ENCODE data around the gene MMADHC. TPM values are rescaled to one million over a fixed set of nuclear protein-coding genes. Genes with fewer than 3 reads are reported as not detected.
A peak's percentile ranks its signal among the peaks of the same experiment; 100 is the strongest.

MMADHC gene
- total and polyA plus RNA-seq, 2 of the 4 experiments (the other 2 are of a cell fraction) = 62.6 to 112 TPM

GRCh38 chr2:149587950-149588487, 444 bp upstream of the MMADHC start:
- Histone ChIP-seq H3K9me3 (ENCODE audit: control insufficient read depth, insufficient read depth, low read length) (no peaks in the 10 kb centered on the region), H2AFZ (replicated peaks; ENCODE audit: low read length, poor library complexity) (peak overlapping the region; percentile 95), H4K20me1 (ENCODE audit: insufficient read depth, low read length) (peaks cover 6% of the 10 kb centered on the region; the same call in 1 of the 2 replicates), H3K4me1 (ENCODE audit: control insufficient read depth, insufficient read depth, low read length) (peaks cover 5% of the 10 kb centered on the region), H3K79me1 (ENCODE audit: low read depth in 1 of 2, low read length in 2 of 2) (peaks cover 3 to 31% of the 10 kb centered on the region in 2 experiments; a peak in 2 of 4 replicates), H3K18ac (ENCODE audit: low read depth, low read length) (peak overlapping the region; percentile 53; the same call in 1 of the 2 replicates), H3K4ac (ENCODE audit: low read depth, low read length) (peak overlapping the region; percentile 56), H2BK5ac (ENCODE audit: low read depth, low read length, poor library complexity, severe bottlenecking) (peak overlapping the region; percentile 47), H3K9me1 (ENCODE audit: insufficient read depth, low read length) (no peaks in the 10 kb centered on the region), H2BK20ac (ENCODE audit: low read depth, low read length) (peak overlapping the region; percentile 20; the same call in 1 of the 2 replicates), H2BK120ac (ENCODE audit: low read depth, low read length) (peak overlapping the region; percentile 59), H4K8ac (ENCODE audit: low read depth in 2 of 2, low read length in 2 of 2) (peak overlapping the region; percentile 92 to 95), H3K36me3 (ENCODE audit: control insufficient read depth, insufficient read depth, low read length) (peaks cover 5% of the 10 kb centered on the region), H4K5ac (ENCODE audit: low read depth, low read length) (peak overlapping the region; percentile 91), H3K27ac (ENCODE audit: insufficient read depth, low read length) (peak overlapping the region; percentile 3), H3K23ac (ENCODE audit: low read depth, low read length) (peak overlapping the region; percentile 39; the same call in 1 of the 2 replicates), H3K14ac (replicated peaks; ENCODE audit: low read depth, low read length) (peak overlapping the region; percentile 51; the same call in 1 of the 2 replicates), H3K56ac (ENCODE audit: extremely low read depth, insufficient read depth, low read length) (peak overlapping the region; percentile 64; the same call in 1 of the 2 replicates), H3K4me3 (ENCODE audit: insufficient read depth, low read depth, low read length) (peak overlapping the region; percentile 76), H3K27me3 (ENCODE audit: control insufficient read depth, insufficient read depth, low read length) (no peaks in the 10 kb centered on the region), H3K9ac (ENCODE audit: low read depth, low read length) (peak overlapping the region; percentile 32; the same call in 1 of the 2 replicates), H2BK15ac (ENCODE audit: low read depth, low read length) (peak overlapping the region; percentile 46; the same call in 2 of the 3 replicates), H3K4me2 (ENCODE audit: low read depth, low read length) (peak overlapping the region; percentile 76), H2AK9ac (replicated peaks; ENCODE audit: low read depth, low read length, poor library complexity) (peak overlapping the region; percentile 96), H2AK5ac (ENCODE audit: low read depth, low read length) (no peak overlapping the region), H4K91ac (ENCODE audit: insufficient read depth, low read depth, low read length) (peak overlapping the region; percentile 69)
- no peak for ATAC-seq (ENCODE audit: low read depth)
- dilution Hi-C loops (cut with HindIII; ENCODE audit: low sequenced_read_pairs, unreplicated experiment) = no loop called here
- TF ChIP-seq ELK1 (IDR thresholded peaks at IDR 0.05; ENCODE audit: borderline replicate concordance, low read depth, low read length) = no peak
- TF ChIP-seq CHD1 (IDR thresholded peaks at IDR 0.05; ENCODE audit: low read depth, low read length) = 0 out of 2 replicates have a peak, but pooled peaks have one; percentile 21
- 80% methylated on average over 1 of the region's 10 CpGs; no CpG with 5 or more reads in 1 of the 2 experiments for WGBS, 2 experiments (ENCODE audit: extremely low coverage in 2 of 2, insufficient read length in 1 of 2)
- CTCF ChIA-PET = no interaction called here
- no peak for DNase-seq
- in situ Hi-C loops (cut with MboI; ENCODE audit: low sequenced_read_pairs) = loop anchor here (25.0 kb wide), 3 partner anchors 1324 to 1849 kb away; no protein-coding TSS in a partner anchor
- POLR2A ChIA-PET (ENCODE audit: unreplicated experiment) = no interaction called here
- intact Hi-C loops (cut with micrococcal nuclease) = no loop called here
- TSS peak; percentile 44 for BruUV-seq (replicated peaks)
